ENCODE results near the gene SLC7A10.
"Not testable (repeated sequence)": the region's sequence is repeated elsewhere in the genome, so short reads cannot be mapped to it uniquely, and the experiment has no call there.

The SLC7A10 gene

GRCh38 chr19:33226550-33227241 is 1.0 kb upstream of the SLC7A10 start:
- no peaks in the 10 kb centered on the region for H3K79me2 ChIP-seq (ENCODE audit: control insufficient read depth, low read length)
- no peak for TF ChIP-seq EZH2phosphoT487 (IDR thresholded peaks at IDR 0.05; ENCODE audit: borderline replicate concordance, low read length)
- TF ChIP-seq CTCF (IDR thresholded peaks at IDR 0.05; ENCODE audit: low read depth, low read length, poor library complexity, severe bottlenecking), result no peak
- H3K27ac ChIP-seq (ENCODE audit: low read depth, low read length), result no peak overlapping the region
- no peaks in the 10 kb centered on the region for H4K20me1 ChIP-seq (ENCODE audit: control insufficient read depth, insufficient read depth, low read depth, low read length)
- H3K4me1 ChIP-seq (ENCODE audit: control insufficient read depth, low read length), result no peaks in the 10 kb centered on the region
- H3K27me3 ChIP-seq (ENCODE audit: control insufficient read depth, low read length), result no peaks in the 10 kb centered on the region
- no peaks in the 10 kb centered on the region for H3F3A ChIP-seq (ENCODE audit: control insufficient read depth, insufficient read depth)
- no peak overlapping the region for H3K4me2 ChIP-seq (ENCODE audit: low read length)
- no peak overlapping the region for H3K4me3 ChIP-seq (ENCODE audit: low read length)
- H3K9me2 ChIP-seq (replicated peaks; ENCODE audit: control insufficient read depth, low read length), result no peaks in the 10 kb centered on the region
- peaks cover 4% of the 10 kb centered on the region; the same call in 1 of the 2 replicates for H3K9me3 ChIP-seq (ENCODE audit: control insufficient read depth, insufficient read depth, low read length)
- no peaks in the 10 kb centered on the region for H3K36me3 ChIP-seq (ENCODE audit: control insufficient read depth, low read length)

GRCh38 chr19:33224694-33225457 is 774 bp downstream of the SLC7A10 start:
- H3K79me2 ChIP-seq (ENCODE audit: control insufficient read depth, low read length), result no peaks in the 10 kb centered on the region
- no peaks in the 10 kb centered on the region for H3K4me1 ChIP-seq (ENCODE audit: control insufficient read depth, low read length)
- no peaks in the 10 kb centered on the region for H4K20me1 ChIP-seq (ENCODE audit: control insufficient read depth, insufficient read depth, low read depth, low read length)
- no peaks in the 10 kb centered on the region for H3K9me2 ChIP-seq (replicated peaks; ENCODE audit: control insufficient read depth, low read length)
- no peak for TF ChIP-seq CTCF (IDR thresholded peaks at IDR 0.05; ENCODE audit: low read depth, low read length, poor library complexity, severe bottlenecking)
- TF ChIP-seq EZH2phosphoT487 (IDR thresholded peaks at IDR 0.05; ENCODE audit: borderline replicate concordance, low read length), result no peak
- no peaks in the 10 kb centered on the region for H3K27me3 ChIP-seq (ENCODE audit: control insufficient read depth, low read length)
- H3K4me2 ChIP-seq (ENCODE audit: low read length), result no peak overlapping the region
- H3K36me3 ChIP-seq (ENCODE audit: control insufficient read depth, low read length), result no peaks in the 10 kb centered on the region
- H3K4me3 ChIP-seq (ENCODE audit: low read length), result no peak overlapping the region
- no peak overlapping the region for H3K27ac ChIP-seq (ENCODE audit: low read depth, low read length)
- H3K9me3 ChIP-seq (ENCODE audit: control insufficient read depth, insufficient read depth, low read length), result peaks cover 4% of the 10 kb centered on the region; the same call in 1 of the 2 replicates
- H3F3A ChIP-seq (ENCODE audit: control insufficient read depth, insufficient read depth), result no peaks in the 10 kb centered on the region

GRCh38 chr19:33222255-33222654 is 3.4 kb downstream of the SLC7A10 start:
- not testable (repeated sequence) for H3K79me2 ChIP-seq (ENCODE audit: control insufficient read depth, low read length); H4K20me1 ChIP-seq (ENCODE audit: control insufficient read depth, insufficient read depth, low read depth, low read length); H3K4me3 ChIP-seq (ENCODE audit: low read length); H3F3A ChIP-seq (ENCODE audit: control insufficient read depth, insufficient read depth); H3K4me1 ChIP-seq (ENCODE audit: control insufficient read depth, low read length); H3K27me3 ChIP-seq (ENCODE audit: control insufficient read depth, low read length); H3K36me3 ChIP-seq (ENCODE audit: control insufficient read depth, low read length); H3K4me2 ChIP-seq (ENCODE audit: low read length); H3K9me3 ChIP-seq (ENCODE audit: control insufficient read depth, insufficient read depth, low read length); H3K9me2 ChIP-seq (replicated peaks; ENCODE audit: control insufficient read depth, low read length); H3K27ac ChIP-seq (ENCODE audit: low read depth, low read length)

GRCh38 chr19:33221638-33222037 is 4.0 kb downstream of the SLC7A10 start:
- Histone ChIP-seq H3F3A (ENCODE audit: control insufficient read depth, insufficient read depth) (no peaks in the 10 kb centered on the region), H3K27me3 (ENCODE audit: control insufficient read depth, low read length) (no peaks in the 10 kb centered on the region), H3K4me2 (ENCODE audit: low read length) (no peak overlapping the region), H4K20me1 (ENCODE audit: control insufficient read depth, insufficient read depth, low read depth, low read length) (no peaks in the 10 kb centered on the region), H3K27ac (ENCODE audit: low read depth, low read length) (no peak overlapping the region), H3K4me1 (ENCODE audit: control insufficient read depth, low read length) (no peaks in the 10 kb centered on the region), H3K9me2 (replicated peaks; ENCODE audit: control insufficient read depth, low read length) (no peaks in the 10 kb centered on the region), H3K36me3 (ENCODE audit: control insufficient read depth, low read length) (no peaks in the 10 kb centered on the region), H3K79me2 (ENCODE audit: control insufficient read depth, low read length) (no peaks in the 10 kb centered on the region), H3K9me3 (ENCODE audit: control insufficient read depth, insufficient read depth, low read length) (no peaks in the 10 kb centered on the region), H3K4me3 (ENCODE audit: low read length) (no peak overlapping the region)
- TF ChIP-seq EZH2phosphoT487 (IDR thresholded peaks at IDR 0.05; ENCODE audit: borderline replicate concordance, low read length), result no peak
- TF ChIP-seq CTCF (IDR thresholded peaks at IDR 0.05; ENCODE audit: low read depth, low read length, poor library complexity, severe bottlenecking), result no peak
